Right cardiac atrium (tissue), 5 donors: Measurements from ENCODE around the gene ZBTB20. TPM values are rescaled to one million over a fixed set of nuclear protein-coding genes. Genes with fewer than 3 reads are reported as not detected.
A peak's percentile ranks its signal among the peaks of the same experiment; 100 is the strongest.

Source experiments
- ATAC-seq, 2 donors: fragments of 200-7000 bp; cut with Tn5 transposase; one replicate each; pipeline versions ENCODE4 v1.8.0 to v1.9.1; 2020; ENCODE audit warnings: moderate library complexity in 2 of 2, mild to moderate bottlenecking in 1 of 2
- DNase-seq, 3 donors: peaks; one replicate each; pipeline ENCODE4 v3.0.0-alpha.2; 2020
- H3K27ac ChIP-seq: one replicate; pipeline ENCODE4 v1.5.1; 2013; ENCODE audit warnings: mild to moderate bottlenecking, low read length, control low read depth, moderate library complexity
- H3K27me3 ChIP-seq: one replicate; pipeline ENCODE4 v1.6.1; 2013; ENCODE audit not compliant: control insufficient read depth, insufficient read depth
- H3K4me1 ChIP-seq: one replicate; pipeline ENCODE4 v1.6.1; 2013; ENCODE audit warnings: low read length; ENCODE audit not compliant: control insufficient read depth, insufficient read depth
- H3K4me3 ChIP-seq: one replicate; pipeline ENCODE4 v1.5.1; 2013; ENCODE audit warnings: low read length, control low read depth
- H3K9me3 ChIP-seq: one replicate; pipeline ENCODE4 v1.6.1; 2013; ENCODE audit warnings: low read length; ENCODE audit not compliant: control insufficient read depth
- WGBS: extraction: QIAGEN DNeasy Blood & Tissue Kit; methylation state at CpG from one replicate; pipeline ENCODE4 v1.1.7; 2013; 5-methylcytosine and 5-hydroxymethylcytosine counted together
- intact Hi-C, 4 donors: fragments of 100-400 bp; cut with DNase I; formaldehyde crosslinking; loops; one replicate each; pipeline versions ENCODE4 v1.11.0 to v1.14.0; 2022 to 2023
- polyA plus RNA-seq: library from polyadenylated mRNA; stranded (reverse); fragments of 200-250 nt; gene quantifications from one replicate; pipeline ENCODE4 v1.2.3, GENCODE V29; 2013
- total RNA-seq, 4 donors: library from RNA; stranded (reverse); fragmentation: NEBNext Ultra II Directional; extraction: Animal tissue kit (Norgen Biotek cat#: 25700); gene quantifications; one replicate each; pipeline ENCODE4 v1.2.1, GENCODE V29; 2021
- donor health status: healthy with polysubstance abuse.
- donor health status: DM: no; HTN: yes; CAD: no.
- donor health status: DM: no; HTN: no; CAD: no.
- donor health status: DM: no; HTN: yes; CAD: no; lungs with severe emphysema.
- donor health status: DM: yes; HTN: yes; CAD: no.

Gene ZBTB20
- total and polyA plus RNA-seq, 5 donors = 6.5 to 87.9 (median 75.5) TPM

DNA sequence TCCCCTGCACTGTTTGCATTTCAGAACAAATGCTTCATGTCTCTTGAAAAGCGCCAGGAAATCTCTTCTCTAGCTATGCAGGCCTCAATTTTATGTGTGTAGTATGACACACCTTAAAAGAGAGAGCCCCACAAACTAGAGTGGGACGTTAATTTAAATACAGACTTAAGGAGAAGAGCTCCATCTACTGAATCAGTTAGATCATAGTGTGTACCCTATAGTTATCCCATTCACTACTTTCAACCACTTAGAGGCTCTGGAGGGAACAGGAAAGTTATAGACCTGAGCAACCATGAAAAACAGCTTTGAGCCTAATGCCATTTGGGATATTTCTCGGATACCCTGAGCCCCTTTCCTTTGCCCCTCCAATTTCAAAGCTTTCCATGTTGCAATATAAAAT, 699.5 kb downstream of the ZBTB20 start:
- H3K4me1 ChIP-seq = peaks cover 3% of the 10 kb centered on the region
- intact Hi-C loops = no loop called here
- no peak overlapping the region for H3K27ac ChIP-seq
- ATAC-seq = peak in 1 of 2 donors; percentile 11
- H3K27me3 ChIP-seq = no peaks in the 10 kb centered on the region
- WGBS = 83% methylated on average over 3 of the region's 3 CpGs
- H3K4me3 ChIP-seq = no peak overlapping the region
- no peak for DNase-seq
- no peaks in the 10 kb centered on the region for H3K9me3 ChIP-seq

DNA sequence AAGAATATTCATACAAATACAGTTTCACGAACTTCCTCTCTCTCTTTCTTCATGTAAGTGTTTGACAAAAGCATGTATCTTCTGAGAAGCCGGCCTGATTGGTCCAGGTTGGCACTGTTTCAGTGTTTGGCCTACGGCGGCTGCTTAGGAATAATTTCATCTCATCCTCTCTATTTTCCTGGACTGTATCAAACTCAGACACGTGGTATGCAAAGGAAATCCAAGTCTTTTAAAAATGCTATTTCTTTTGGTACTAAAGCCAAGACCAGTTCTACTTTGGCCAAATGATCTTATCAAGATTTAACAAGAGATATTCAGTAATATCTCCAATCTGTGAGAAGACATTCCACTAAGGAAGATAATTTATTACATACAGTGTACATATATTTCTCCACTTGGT, 700.5 kb downstream of the ZBTB20 start:
- intact Hi-C loops = no loop called here
- peak; percentile 27 to 67 (median 55) for DNase-seq
- peaks cover 6% of the 10 kb centered on the region for H3K4me1 ChIP-seq
- no peak overlapping the region for H3K27ac ChIP-seq
- no peak for ATAC-seq
- no peaks in the 10 kb centered on the region for H3K27me3 ChIP-seq
- H3K4me3 ChIP-seq = no peak overlapping the region
- H3K9me3 ChIP-seq = no peaks in the 10 kb centered on the region
- WGBS = 35% methylated on average over 5 of the region's 5 CpGs

DNA sequence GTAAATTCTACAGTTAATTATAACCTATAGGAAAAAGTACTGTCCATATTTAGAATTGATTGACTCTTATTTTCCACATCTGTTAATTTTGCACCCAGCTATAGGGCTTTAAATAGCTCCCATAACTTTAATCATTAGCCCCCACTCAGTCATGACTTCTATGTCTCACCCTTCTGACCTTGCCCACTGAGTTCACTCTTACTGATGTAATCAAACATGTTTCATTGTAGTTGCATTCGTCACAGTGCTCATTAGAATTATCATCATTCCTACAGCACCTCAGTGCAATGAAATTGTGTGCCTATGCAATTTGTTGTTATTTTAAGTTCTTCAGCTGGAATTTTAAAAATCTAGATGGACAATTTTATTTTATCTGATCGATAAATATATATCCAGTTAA, 701.9 kb downstream of the ZBTB20 start:
- no peak for DNase-seq
- H3K27ac ChIP-seq = no peak overlapping the region
- no peak overlapping the region for H3K4me3 ChIP-seq
- H3K27me3 ChIP-seq = no peaks in the 10 kb centered on the region
- peaks cover 10% of the 10 kb centered on the region for H3K4me1 ChIP-seq
- WGBS = 74% methylated on average over 2 of the region's 2 CpGs
- H3K9me3 ChIP-seq = no peaks in the 10 kb centered on the region
- no peak for ATAC-seq
- intact Hi-C loops = no loop called here

DNA sequence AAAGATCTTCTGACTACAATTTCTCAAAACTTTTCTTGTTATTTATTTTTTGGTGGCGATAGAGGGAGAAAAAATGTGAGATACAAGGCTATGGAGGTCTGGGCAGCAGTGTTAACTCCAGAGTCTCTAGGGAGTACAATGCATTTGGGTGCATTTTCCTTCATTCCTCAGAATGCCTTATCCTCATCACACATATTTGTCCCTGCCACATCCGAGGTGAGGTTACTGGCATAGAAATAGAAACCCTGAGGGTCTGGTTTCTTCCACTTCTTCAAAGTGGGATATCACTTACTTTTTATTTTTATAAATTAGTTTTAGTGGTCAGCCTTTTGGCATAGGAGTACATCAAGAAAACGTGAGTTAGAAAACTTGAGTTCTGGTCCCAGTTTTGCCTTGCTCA, 702.9 kb downstream of the ZBTB20 start:
- H3K27me3 ChIP-seq = no peaks in the 10 kb centered on the region
- H3K9me3 ChIP-seq = no peaks in the 10 kb centered on the region
- 57% methylated on average over 3 of the region's 3 CpGs for WGBS
- ATAC-seq (no peak), DNase-seq (no peak)
- H3K4me3 ChIP-seq = no peak overlapping the region
- intact Hi-C loops = no loop called here
- H3K4me1 ChIP-seq = peaks cover 10% of the 10 kb centered on the region
- no peak overlapping the region for H3K27ac ChIP-seq

DNA sequence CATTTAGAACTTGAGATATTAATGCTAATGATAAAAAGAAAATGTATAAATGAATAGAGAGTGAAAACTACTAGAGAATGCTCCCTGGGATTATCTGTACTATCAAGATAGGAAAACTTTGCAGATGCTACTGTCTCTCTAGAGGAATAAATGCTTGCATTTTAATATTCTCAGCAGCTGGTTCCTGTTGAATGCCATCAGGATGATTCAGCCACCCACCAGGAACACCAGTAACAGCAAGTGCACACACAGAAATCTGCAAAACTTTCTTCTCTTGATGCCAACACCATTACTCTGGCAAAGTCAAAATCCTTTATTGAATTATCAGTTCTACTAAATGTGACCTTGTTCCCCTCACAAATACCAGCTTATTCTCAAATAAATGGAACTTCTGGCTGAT, 704.8 kb downstream of the ZBTB20 start:
- Histone ChIP-seq H3K9me3 (no peaks in the 10 kb centered on the region), H3K4me3 (no peak overlapping the region), H3K4me1 (peaks cover 10% of the 10 kb centered on the region), H3K27me3 (no peaks in the 10 kb centered on the region), H3K27ac (no peak overlapping the region)
- DNase-seq = no peak
- ATAC-seq = peak in 1 of 2 donors; percentile 40
- intact Hi-C loops = no loop called here

DNA sequence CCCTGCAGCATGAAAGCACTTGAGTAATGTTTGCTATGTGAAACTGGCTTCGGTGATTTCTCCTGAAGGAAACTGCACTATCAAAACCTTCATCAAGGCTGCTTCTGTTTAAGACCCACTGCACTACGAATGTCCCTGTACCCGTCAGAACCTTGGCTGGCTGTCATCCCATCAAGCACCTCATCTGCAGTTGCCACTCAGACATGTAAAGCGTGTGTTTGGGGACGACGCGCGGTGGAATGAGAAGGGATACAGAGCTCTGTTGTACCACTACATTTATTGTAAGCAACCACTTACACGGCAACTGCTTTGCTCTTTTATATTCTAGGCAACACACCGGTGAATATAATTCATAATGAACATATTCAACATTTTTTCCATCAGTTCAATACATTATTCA, 705.7 kb downstream of the ZBTB20 start:
- Histone ChIP-seq H3K4me1 (peaks cover 12% of the 10 kb centered on the region), H3K27me3 (no peaks in the 10 kb centered on the region), H3K9me3 (no peaks in the 10 kb centered on the region), H3K27ac (no peak overlapping the region), H3K4me3 (no peak overlapping the region)
- ATAC-seq = peak in 1 of 2 donors; percentile 27
- intact Hi-C loops = no loop called here
- 78% methylated on average over 10 of the region's 10 CpGs for WGBS
- DNase-seq = no peak

DNA sequence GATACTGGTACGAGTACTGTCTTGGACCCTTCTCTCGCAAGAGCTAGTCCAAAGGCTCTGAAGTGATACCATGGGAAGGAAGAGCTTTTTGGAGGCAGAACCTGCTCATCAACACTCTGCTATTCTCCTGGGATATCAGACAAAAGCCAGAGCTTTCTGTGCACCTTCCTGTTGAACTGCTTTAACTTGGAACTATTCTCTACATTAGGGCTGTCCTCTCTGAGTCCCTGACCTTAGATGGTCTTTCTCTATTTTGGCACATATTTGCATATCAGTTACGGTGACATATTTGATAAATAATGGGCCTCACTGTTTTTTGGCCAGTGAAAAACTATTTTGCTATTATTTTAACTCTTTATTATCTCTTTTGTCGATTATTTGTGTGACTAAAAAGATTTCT, 706.4 kb downstream of the ZBTB20 start:
- ATAC-seq = peak; percentile 25 to 34

DNA sequence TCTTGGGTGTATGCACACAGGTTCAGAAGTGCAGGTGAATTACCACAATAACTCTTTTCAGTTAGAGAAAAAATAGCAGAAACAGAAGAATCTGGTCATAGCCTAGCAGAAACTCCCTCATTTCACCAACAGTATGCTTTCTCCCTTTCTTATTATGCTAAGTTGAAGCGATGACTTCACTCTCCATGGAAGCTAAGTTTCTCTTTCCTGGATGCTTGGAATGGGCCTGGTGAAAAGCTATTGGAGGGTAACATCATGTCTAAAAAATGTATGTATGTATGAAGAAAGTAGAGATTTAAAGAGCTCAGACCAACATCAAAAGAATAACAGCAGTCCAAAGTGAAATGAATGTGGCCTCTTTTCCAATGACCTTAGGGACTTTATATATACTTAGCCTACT, 707.8 kb downstream of the ZBTB20 start:
- WGBS = 96% methylated on average over 1 of the region's 1 CpG
- H3K27me3 ChIP-seq = no peaks in the 10 kb centered on the region
- H3K4me1 ChIP-seq = peaks cover 12% of the 10 kb centered on the region
- intact Hi-C loops = no loop called here
- DNase-seq (no peak), ATAC-seq (no peak)
- no peak overlapping the region for H3K4me3 ChIP-seq
- H3K9me3 ChIP-seq = no peaks in the 10 kb centered on the region
- no peak overlapping the region for H3K27ac ChIP-seq

More for the DNA sequence above, 706.4 kb downstream of the ZBTB20 start:
- WGBS = 43% methylated on average over 4 of the region's 4 CpGs
- H3K27me3 ChIP-seq = no peaks in the 10 kb centered on the region
- no peaks in the 10 kb centered on the region for H3K9me3 ChIP-seq
- H3K27ac ChIP-seq = no peak overlapping the region
- intact Hi-C loops = no loop called here
- no peak for DNase-seq
- peaks cover 12% of the 10 kb centered on the region for H3K4me1 ChIP-seq
- no peak overlapping the region for H3K4me3 ChIP-seq

DNA sequence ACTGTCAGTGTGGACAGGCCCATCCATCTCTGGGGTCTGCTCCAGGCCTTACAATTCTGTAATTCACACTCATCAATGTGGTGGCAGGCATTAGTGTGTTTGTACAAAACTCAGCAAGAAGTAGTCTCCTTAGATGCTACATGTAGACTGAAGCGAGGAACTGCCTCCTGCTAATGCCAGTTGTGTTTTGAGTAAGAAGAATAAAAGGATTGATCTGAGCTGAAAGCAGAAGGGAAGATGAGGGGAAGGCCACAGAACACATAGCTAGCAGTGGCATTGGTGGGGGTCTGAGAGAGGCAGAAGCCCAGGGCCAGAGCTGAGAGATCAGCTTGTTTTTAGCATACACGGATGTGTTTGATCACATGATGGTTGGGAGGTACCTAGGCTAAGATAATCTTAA, 709.2 kb downstream of the ZBTB20 start:
- Histone ChIP-seq H3K4me1 (peaks cover 10% of the 10 kb centered on the region), H3K4me3 (no peak overlapping the region), H3K27me3 (no peaks in the 10 kb centered on the region), H3K9me3 (no peaks in the 10 kb centered on the region), H3K27ac (no peak overlapping the region)
- 91% methylated on average over 2 of the region's 2 CpGs for WGBS
- intact Hi-C loops = no loop called here
- DNase-seq (no peak), ATAC-seq (no peak)

DNA sequence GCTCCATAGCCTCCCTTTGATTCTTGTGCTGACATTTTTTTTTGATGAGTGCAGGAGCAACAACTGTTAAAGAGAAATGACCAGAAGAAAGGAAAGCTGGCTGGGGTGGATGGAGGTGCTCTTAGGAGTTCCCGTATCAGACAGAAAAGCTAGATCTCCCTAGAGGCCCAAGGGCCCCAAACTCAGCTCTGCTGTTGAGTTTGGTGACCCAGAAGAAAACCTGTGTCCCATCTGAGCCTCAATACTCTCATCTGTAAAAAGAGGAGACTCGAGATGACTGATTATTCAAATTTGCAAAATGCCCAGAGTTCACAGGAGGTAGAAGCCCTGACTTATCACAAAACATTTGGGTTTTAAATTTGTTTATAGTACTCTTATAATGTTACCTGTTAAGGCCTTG, 710.9 kb downstream of the ZBTB20 start:
- Histone ChIP-seq H3K9me3 (no peaks in the 10 kb centered on the region), H3K27me3 (no peaks in the 10 kb centered on the region), H3K27ac (no peak overlapping the region), H3K4me1 (peaks cover 6% of the 10 kb centered on the region), H3K4me3 (no peak overlapping the region)
- DNase-seq (no peak), ATAC-seq (no peak)
- WGBS = 94% methylated on average over 2 of the region's 2 CpGs
- intact Hi-C loops = no loop called here

DNA sequence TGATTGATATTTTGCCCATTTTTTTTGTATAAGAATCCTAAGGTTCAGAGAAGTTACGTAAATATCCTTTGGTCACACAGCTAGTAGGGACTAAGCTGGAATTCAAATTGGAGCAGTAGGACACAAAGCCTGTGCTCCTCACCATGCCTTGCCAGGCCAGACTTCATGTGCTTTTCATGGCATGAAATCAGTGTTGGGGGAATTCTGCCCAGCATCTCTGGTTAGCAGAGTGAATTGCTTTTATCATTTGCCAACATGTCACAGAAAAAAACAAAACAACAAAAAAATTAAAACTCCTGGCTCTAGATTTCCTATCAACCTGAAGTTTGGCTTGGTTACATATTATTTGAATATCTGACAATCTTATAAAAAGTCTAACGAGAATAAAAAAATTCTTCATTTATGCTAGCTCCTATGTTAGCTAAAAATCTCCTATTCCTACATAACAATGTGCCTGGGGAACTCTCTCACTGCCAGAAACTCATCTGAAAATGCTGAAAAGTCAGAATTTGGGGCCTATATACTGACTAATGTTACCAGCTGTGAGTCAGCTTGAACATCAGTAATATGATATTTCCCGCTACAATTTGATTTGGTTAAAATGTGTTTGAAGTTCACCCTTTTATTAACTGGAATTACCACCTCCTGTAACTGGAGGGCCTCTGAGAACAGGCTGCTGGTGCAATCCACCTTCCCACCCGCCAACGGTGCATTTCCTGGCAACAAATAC, 711.5 kb downstream of the ZBTB20 start:
- no peak overlapping the region for H3K27ac ChIP-seq
- no peak for ATAC-seq
- H3K4me3 ChIP-seq = no peak overlapping the region
- DNase-seq = no peak
- no peaks in the 10 kb centered on the region for H3K27me3 ChIP-seq
- WGBS = 90% methylated on average over 5 of the region's 5 CpGs
- intact Hi-C loops = no loop called here
- no peaks in the 10 kb centered on the region for H3K9me3 ChIP-seq
- peaks cover 5% of the 10 kb centered on the region for H3K4me1 ChIP-seq

DNA sequence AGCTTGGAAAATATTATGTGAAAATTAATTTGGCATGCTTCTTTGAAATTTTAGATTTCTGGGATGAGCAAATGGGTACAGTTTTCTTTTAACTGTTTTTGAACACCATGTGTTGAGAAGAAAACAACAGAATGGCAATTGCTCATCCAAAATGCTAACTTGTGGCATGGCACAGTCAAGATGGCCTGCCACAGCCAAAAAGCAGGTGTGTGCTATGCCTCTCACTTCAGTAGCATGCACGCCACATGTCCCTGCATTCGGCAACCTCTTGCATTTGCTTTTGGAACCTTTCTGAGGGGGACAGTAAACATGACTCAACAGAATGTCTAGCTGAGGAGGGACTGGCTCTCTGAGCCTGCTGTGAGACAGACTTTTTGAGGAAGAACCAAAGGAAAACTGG, 714.8 kb downstream of the ZBTB20 start:
- no peaks in the 10 kb centered on the region for H3K9me3 ChIP-seq
- DNase-seq (no peak), ATAC-seq (no peak)
- intact Hi-C loops = no loop called here
- H3K4me3 ChIP-seq = no peak overlapping the region
- WGBS = 92% methylated on average over 2 of the region's 2 CpGs
- no peak overlapping the region for H3K27ac ChIP-seq
- no peaks in the 10 kb centered on the region for H3K27me3 ChIP-seq
- peaks cover 5% of the 10 kb centered on the region for H3K4me1 ChIP-seq
